ACC112 (cell line): ENCODE data around the gene RNF222.

ENCODE experiments used
- H2AFZ ChIP-seq: fragments of 200-600 bp; sonication (generic); one replicate; pipeline ENCODE4 v1.6.0; 2017; ENCODE audit warnings: antibody characterized with exemption, low read length; ENCODE audit not compliant: unreplicated experiment
- H3K27ac ChIP-seq: fragments of 200-600 bp; sonication (generic); 2 replicates; pipeline ENCODE4 v1.5.1; 2014; ENCODE audit warnings: low read depth, mild to moderate bottlenecking, antibody characterized with exemption, low read length, moderate library complexity
- H3K27me3 ChIP-seq: fragments of 200-600 bp; sonication (generic); 2 replicates; pipeline ENCODE4 v1.6.1; 2014; ENCODE audit warnings: mild to moderate bottlenecking, antibody characterized with exemption, low read length, moderate library complexity, mixed read lengths; ENCODE audit not compliant: insufficient read depth
- H3K36me3 ChIP-seq: fragments of 200-600 bp; sonication (generic); 2 replicates; pipeline ENCODE4 v1.6.1; 2016; ENCODE audit warnings: mild to moderate bottlenecking, antibody characterized with exemption, low read length, moderate library complexity, mixed read lengths; ENCODE audit not compliant: insufficient read depth
- H3K4me1 ChIP-seq: fragments of 200-600 bp; sonication (generic); one replicate; pipeline ENCODE4 v1.6.1; 2016; ENCODE audit warnings: low read length, mixed read lengths; ENCODE audit not compliant: insufficient read depth, unreplicated experiment, control insufficient read depth
- H3K4me3 ChIP-seq: fragments of 200-600 bp; sonication (generic); 2 replicates; pipeline ENCODE4 v1.5.1; 2014; ENCODE audit warnings: mild to moderate bottlenecking, low read depth, low read length
- H3K79me2 ChIP-seq: fragments of 200-600 bp; sonication (generic); one replicate; pipeline ENCODE4 v1.6.0; 2016; ENCODE audit warnings: low read length; ENCODE audit not compliant: control insufficient read depth, unreplicated experiment, insufficient read depth

RNF222 gene

DNA sequence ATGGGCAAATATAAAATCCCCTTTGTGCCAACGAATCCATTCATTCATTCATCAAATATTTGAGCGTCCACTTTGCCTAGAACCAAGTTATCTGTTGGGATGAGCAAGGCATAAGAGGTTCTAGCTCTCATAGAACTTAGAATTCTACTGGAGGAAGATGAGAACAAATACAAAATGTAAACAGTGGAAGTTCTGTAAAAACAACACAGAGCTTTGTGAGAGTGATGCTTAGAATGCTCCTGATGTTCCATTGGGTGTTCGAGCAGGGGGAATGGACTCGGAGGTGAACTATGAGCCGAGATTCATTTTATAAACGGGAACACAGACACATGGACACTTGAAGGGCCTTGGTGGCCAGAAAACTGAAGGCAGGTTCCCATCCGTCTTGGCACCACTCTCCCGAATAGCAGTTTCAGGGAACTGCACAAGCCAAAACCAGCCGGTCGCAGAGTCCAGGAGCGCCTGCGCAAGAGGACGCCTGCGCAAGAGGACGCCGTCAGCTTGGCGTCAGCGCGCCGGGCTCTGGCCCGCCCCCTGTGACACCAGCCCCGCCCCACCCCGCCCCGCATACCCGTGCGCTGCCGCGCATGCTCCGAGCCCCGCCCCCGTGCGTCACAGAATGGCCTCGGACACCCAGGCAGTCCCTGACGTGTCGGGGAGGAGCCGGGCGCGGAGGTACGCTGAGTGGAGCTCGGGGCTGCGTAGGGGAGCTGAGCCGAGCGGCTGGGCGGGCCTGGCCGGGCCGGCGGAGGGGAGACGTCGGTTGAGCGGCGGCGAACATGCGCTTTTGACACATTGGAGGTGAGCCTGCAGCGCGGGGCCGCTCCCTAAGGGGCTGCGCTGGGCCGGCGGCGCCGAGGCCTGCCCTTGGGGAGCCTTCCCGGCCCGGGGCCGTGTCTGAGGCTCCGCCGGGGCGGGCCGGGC lies 37.9 kb upstream of the RNF222 start, which contains the start of gene NDEL1:
Gene NDEL1 (plus strand): TSS at position 640 of the 924 bp plus-strand sequence. CDS start 8,388 bp downstream, outside the sequence.
- H2AFZ ChIP-seq = peak within 1 kb of the TSS; percentile 71
- peaks cover 45% of the 10 kb centered on the region for H3K79me2 ChIP-seq
- H3K36me3 ChIP-seq = peaks cover 7% of the 10 kb centered on the region
- H3K27ac ChIP-seq = peak within 1 kb of the TSS; percentile 95
- H3K4me1 ChIP-seq = peaks cover 25% of the 10 kb centered on the region
- H3K27me3 ChIP-seq = no peaks in the 10 kb centered on the region
- peak within 1 kb of the TSS; percentile 97 for H3K4me3 ChIP-seq

DNA sequence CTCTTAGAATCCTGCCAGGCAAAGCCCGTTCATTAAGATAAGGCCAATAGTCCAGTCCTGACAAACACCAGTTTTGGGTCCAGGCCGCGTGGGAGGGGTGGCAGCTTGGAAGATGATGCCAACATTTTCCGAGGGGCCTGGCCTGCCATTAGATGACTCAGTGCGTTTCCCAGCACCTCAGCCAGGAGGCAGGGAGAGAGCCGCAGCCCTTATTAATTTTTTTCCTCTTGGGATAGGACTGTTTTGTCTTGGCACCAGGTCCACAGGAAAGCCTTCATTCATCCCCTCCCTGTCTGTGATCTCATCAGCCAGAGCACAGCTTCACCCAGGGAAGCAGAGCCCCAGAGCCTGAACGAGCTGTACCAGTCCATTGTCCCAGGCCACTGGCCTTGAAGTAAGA lies 33.3 kb upstream of the RNF222 start:
- Histone ChIP-seq H3K79me2 (peaks cover under 1% of the 10 kb centered on the region), H3K27ac (peak overlapping the region; percentile 54), H2AFZ (peak overlapping the region; percentile 89), H3K27me3 (no peaks in the 10 kb centered on the region), H3K4me3 (no peak overlapping the region), H3K4me1 (peaks cover 18% of the 10 kb centered on the region), H3K36me3 (no peaks in the 10 kb centered on the region)

DNA sequence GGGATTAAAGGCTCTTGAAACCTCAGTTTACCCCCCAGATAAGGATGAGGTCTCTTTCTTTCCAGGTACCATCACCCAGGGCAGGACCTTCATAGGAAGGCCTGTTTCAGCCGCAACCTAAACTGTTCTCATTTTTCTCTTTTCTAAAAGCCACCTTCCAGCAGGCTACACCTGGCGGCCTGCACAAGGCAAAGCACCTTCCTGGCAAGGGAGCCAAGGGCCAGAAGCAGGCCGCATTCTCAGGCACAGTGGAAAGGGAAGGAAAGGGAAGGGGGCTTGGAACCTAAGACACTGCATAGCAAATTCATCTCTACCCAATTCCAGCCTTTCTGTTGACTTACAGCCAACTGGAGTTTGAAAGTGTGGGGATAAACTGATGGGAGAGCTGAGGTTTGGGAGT lies 29.2 kb upstream of the RNF222 start:
- no peak overlapping the region for H3K27ac ChIP-seq
- no peak overlapping the region for H3K4me3 ChIP-seq
- H3K36me3 ChIP-seq = no peaks in the 10 kb centered on the region
- no peaks in the 10 kb centered on the region for H3K79me2 ChIP-seq
- peaks cover 16% of the 10 kb centered on the region for H3K4me1 ChIP-seq
- H2AFZ ChIP-seq = no peak overlapping the region
- H3K27me3 ChIP-seq = peaks cover 6% of the 10 kb centered on the region; the same call in 1 of the 2 replicates

DNA sequence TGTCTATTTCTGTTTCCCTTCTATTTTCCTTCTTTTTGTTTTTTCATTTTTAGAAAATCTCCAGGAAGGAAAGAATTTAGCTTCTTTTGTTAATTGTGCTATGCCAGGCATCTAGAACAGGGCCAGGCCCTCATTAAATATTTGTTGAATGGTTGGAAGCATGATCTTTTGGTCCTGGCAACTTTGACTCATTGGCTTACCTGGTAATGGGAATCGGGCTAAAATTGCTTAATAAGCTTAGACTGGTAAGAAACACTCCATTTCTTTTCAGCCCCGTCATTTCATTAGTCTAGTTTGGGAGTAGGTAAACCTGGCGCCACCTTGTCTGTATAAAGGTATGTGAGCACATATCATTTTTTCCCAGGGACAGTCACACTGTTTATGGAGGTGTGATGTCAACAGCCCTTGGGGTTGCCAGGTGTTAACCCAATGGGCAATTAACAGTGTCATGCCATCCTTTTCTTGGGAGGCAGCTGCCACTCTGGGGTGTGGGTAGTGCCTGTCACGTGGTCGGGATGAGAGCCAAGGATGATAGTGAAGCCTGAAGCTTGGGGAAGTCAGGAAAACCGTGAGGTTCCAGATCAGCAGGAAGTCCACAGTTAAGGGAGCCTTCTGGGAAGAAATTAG lies 28.6 kb upstream of the RNF222 start:
- H3K4me1 ChIP-seq = peaks cover 14% of the 10 kb centered on the region
- no peak overlapping the region for H2AFZ ChIP-seq
- no peaks in the 10 kb centered on the region for H3K79me2 ChIP-seq
- H3K36me3 ChIP-seq = no peaks in the 10 kb centered on the region
- no peak overlapping the region for H3K27ac ChIP-seq
- H3K4me3 ChIP-seq = no peak overlapping the region
- H3K27me3 ChIP-seq = peaks cover 6% of the 10 kb centered on the region; the same call in 1 of the 2 replicates

DNA sequence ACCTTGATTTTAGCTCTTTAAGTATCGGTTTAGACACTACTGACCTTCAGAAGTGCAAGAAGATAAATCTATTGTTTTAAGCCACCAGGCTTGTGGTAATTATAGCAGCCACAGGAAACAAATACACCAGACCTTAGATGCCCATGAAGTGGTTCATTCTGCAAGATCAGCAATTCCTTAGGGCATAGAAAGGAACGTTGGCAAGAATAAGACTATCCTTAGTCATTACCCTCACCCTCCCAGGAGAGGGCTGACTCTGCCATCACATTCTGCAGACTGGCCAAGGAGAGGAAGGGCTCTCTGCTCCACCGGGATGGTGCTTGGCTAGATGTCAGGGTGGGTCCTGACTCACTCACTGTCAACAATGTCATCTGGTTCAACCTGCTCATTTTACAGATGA lies 23.9 kb upstream of the RNF222 start:
- no peak overlapping the region for H2AFZ ChIP-seq
- H3K4me3 ChIP-seq = no peak overlapping the region
- H3K4me1 ChIP-seq = peaks cover 23% of the 10 kb centered on the region
- no peaks in the 10 kb centered on the region for H3K79me2 ChIP-seq
- H3K36me3 ChIP-seq = no peaks in the 10 kb centered on the region
- peak overlapping the region; percentile 39; the same call in 1 of the 2 replicates for H3K27ac ChIP-seq
- peaks cover 24% of the 10 kb centered on the region for H3K27me3 ChIP-seq

DNA sequence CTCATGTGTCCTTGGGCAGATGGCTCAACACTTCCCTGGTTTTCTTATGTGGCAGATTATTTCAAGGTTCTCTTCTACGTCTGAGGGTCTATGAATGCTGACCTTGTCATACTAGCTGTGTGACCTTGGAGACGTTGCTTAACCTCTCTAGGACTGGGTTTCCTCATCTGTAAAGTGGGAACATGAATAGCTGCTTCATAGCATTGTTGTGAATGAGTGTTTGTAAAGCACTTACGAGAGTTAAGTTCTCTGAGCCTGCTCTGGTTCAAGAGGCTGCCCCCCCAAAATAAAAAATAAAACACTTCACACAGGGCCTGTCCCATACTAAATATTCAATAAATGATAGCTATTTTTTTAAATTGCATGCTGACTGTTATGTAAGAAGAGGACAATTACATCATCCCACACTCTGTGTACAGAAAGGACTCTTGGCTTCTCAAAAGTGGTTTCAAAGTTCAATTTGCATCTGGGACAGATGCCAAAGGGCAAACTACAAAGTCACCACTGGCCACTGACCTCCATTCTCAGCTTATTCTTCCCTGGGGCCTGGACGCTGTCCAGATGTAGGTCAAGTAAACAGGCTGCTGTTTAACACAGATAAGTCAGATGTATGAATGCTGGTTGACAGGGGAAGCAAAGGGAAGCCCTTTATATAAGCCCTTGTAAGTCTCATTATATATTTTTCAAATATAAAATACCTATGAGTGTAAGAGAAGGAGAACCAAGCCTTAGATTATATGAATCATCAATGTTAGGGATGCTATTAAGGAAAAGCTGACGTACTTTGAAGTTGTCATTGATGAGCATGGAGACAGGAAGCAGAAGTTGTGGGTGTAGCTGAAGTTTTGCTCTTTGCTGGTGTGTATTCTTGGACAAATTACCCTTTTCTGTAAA lies 22.7 kb upstream of the RNF222 start:
- H3K4me1 ChIP-seq = peaks cover 23% of the 10 kb centered on the region
- no peak overlapping the region for H2AFZ ChIP-seq
- H3K36me3 ChIP-seq = no peaks in the 10 kb centered on the region
- H3K79me2 ChIP-seq = no peaks in the 10 kb centered on the region
- no peak overlapping the region for H3K4me3 ChIP-seq
- H3K27me3 ChIP-seq = peaks cover 31% of the 10 kb centered on the region
- H3K27ac ChIP-seq = peak overlapping the region; percentile 71

DNA sequence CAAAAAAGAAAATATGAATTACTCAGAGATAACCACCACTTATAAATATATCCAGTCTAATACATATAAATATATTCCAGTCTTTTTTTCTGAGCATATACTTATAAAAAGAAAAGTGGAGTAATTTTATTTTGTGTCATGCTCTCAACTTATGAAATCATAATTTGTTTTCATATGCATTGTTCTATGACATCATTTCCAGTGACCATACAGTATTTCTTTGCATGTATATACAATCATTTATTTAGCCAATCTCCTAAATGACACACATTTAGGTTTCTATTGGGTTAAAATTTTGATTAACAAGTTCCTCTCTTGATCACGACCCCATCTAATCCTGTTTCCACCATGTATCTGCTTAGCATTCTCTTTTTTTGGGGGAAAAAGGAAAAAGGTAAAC lies 21.7 kb upstream of the RNF222 start:
- Histone ChIP-seq H3K36me3 (no peaks in the 10 kb centered on the region), H3K4me3 (no peak overlapping the region), H3K27me3 (peaks cover 31% of the 10 kb centered on the region), H3K4me1 (peaks cover 23% of the 10 kb centered on the region), H3K79me2 (no peaks in the 10 kb centered on the region), H2AFZ (no peak overlapping the region), H3K27ac (no peak overlapping the region)

DNA sequence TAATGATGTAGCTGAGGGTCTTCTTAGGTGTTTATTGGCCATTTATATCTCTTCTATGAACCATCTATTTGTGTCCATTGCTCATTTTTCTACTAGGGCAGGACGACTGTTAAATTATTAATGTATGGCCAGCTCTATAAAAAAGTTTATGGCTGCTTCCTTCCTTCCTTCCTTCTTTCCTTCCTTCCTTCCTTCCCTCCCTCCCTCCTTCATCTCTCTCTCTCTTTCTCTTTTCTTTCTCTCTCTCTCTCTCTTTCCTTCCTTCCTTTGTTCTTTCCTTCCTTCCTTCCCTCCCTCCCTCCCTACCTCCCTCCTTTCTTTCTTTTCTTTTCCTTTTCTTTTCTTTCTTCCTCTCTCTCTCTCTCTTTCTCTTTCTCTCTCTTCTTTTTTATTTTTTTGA lies 20.8 kb upstream of the RNF222 start:
- Histone ChIP-seq H3K27ac (no peak overlapping the region), H3K36me3 (no peaks in the 10 kb centered on the region), H2AFZ (no peak overlapping the region), H3K79me2 (no peaks in the 10 kb centered on the region), H3K27me3 (peaks cover 25% of the 10 kb centered on the region), H3K4me1 (peaks cover 23% of the 10 kb centered on the region), H3K4me3 (no peak overlapping the region)

DNA sequence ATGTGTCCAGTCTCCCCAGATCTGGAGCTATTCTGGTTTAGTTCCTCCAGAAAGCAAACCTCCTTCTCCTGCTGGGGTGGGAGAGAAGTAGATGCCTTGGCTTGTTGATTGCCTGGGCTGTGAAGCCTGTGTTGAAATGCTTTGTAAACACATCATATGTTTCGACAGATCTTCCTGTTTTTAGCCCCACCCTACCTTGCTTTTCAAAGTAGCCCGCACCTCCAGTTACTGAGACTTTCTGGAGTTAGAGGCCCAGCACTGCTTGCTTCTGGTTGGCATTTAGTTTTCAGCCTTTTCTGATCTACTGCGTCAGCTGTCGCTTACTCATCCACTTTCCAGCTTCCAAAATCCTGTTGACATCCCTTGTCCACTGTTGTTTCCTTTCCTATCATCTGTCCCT lies 20.2 kb upstream of the RNF222 start:
- Histone ChIP-seq H2AFZ (no peak overlapping the region), H3K4me3 (no peak overlapping the region), H3K27ac (no peak overlapping the region), H3K4me1 (peaks cover 23% of the 10 kb centered on the region), H3K36me3 (no peaks in the 10 kb centered on the region), H3K79me2 (no peaks in the 10 kb centered on the region), H3K27me3 (peaks cover 25% of the 10 kb centered on the region)

DNA sequence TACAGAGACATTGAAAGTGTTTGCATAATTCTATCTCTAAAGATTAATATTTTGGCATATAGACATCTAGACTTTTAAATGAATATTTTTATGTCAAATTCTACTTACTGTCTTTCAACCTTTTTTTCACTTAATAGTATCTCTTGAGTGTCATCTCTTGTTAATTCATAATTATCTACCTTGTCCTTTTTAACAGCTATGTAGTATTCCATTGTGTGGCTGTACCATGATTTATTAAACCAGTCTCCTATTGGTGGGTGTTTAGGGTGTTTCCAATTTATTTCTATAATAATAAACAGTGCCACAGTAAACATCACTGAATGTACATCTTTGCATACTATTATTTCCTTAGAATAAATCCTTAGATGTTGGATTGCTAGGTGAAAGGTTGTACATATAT lies 16.3 kb upstream of the RNF222 start:
- no peaks in the 10 kb centered on the region for H3K79me2 ChIP-seq
- peaks cover 4% of the 10 kb centered on the region for H3K4me1 ChIP-seq
- no peak overlapping the region for H3K4me3 ChIP-seq
- peaks cover 25% of the 10 kb centered on the region for H3K27me3 ChIP-seq
- no peaks in the 10 kb centered on the region for H3K36me3 ChIP-seq
- no peak overlapping the region for H3K27ac ChIP-seq
- H2AFZ ChIP-seq = no peak overlapping the region
